GM12865 (cell line): ENCODE results near the gene EIF2B1.

Experiments
- DNase-seq: peaks from one replicate; pipeline ENCODE4 v3.0.0; 2010; ENCODE audit warnings: low read depth
- H3K4me3 ChIP-seq: 2 replicates; pipeline ENCODE4 v1.5.1; 2011; ENCODE audit warnings: mild to moderate bottlenecking, low read depth, low read length, control low read depth
- CTCF ChIP-seq: IDR thresholded peaks from 2 replicates; pipeline ENCODE4 v1.5.1; 2011; ENCODE audit warnings: low read length, control low read depth, low read depth, inconsistent platforms; ENCODE audit not compliant: insufficient read depth; ENCODE audit errors: missing control alignments

EIF2B1 gene

GRCh38 chr12:123572391-123572790, 61.1 kb downstream of the EIF2B1 start:
- no peak overlapping the region for H3K4me3 ChIP-seq
- no peak for DNase-seq
- TF ChIP-seq CTCF = no peak

GRCh38 chr12:123571343-123571813, 62.1 kb downstream of the EIF2B1 start:
- TF ChIP-seq CTCF = no peak
- DNase-seq = no peak
- H3K4me3 ChIP-seq = no peak overlapping the region
